ENCODE results near the gene ADAMTSL5.
"Not testable (repeated sequence)": the region's sequence is repeated elsewhere in the genome, so short reads cannot be mapped to it uniquely, and the experiment has no call there.

Gene ADAMTSL5

GRCh38 chr19:1478934-1479707 is 33.7 kb downstream of the ADAMTSL5 start, which contains the start of gene C19orf25:
C19orf25 (minus strand) TSS chr19:1479215; CDS start chr19:1478903, 312 bp downstream.
- DNase-seq (ENCODE audit: low read depth): peak; percentile 55

- not testable (repeated sequence) for DNase-seq (ENCODE audit: low read depth)
These were observed 35.8 kb downstream of the ADAMTSL5 start for GRCh38 chr19:1477056-1477455.

GRCh38 chr19:1475751-1476437 is 36.9 kb downstream of the ADAMTSL5 start:
- DNase-seq (ENCODE audit: low read depth): no peak

GRCh38 chr19:1474765-1475351 is 38.0 kb downstream of the ADAMTSL5 start:
- no peak for DNase-seq (ENCODE audit: low read depth)

GRCh38 chr19:1474011-1474764 is 38.6 kb downstream of the ADAMTSL5 start:
- no peak for DNase-seq (ENCODE audit: low read depth)

GRCh38 chr19:1473085-1473851 is 39.6 kb downstream of the ADAMTSL5 start:
- DNase-seq (ENCODE audit: low read depth): no peak

GRCh38 chr19:1472231-1473084 is 40.4 kb downstream of the ADAMTSL5 start:
- DNase-seq (ENCODE audit: low read depth): no peak

GRCh38 chr19:1471515-1472160 is 41.2 kb downstream of the ADAMTSL5 start:
- no peak for DNase-seq (ENCODE audit: low read depth)

- no peak for DNase-seq (ENCODE audit: low read depth)
These were observed 41.8 kb downstream of the ADAMTSL5 start for GRCh38 chr19:1471010-1471514.

GRCh38 chr19:1470305-1471009 is 42.4 kb downstream of the ADAMTSL5 start:
- no peak for DNase-seq (ENCODE audit: low read depth)

- DNase-seq (ENCODE audit: low read depth): no peak
These were observed 42.8 kb downstream of the ADAMTSL5 start for GRCh38 chr19:1470055-1470304.

GRCh38 chr19:1469255-1470054 is 43.4 kb downstream of the ADAMTSL5 start:
- no peak for DNase-seq (ENCODE audit: low read depth)

- DNase-seq (ENCODE audit: low read depth): no peak
These were observed 44.0 kb downstream of the ADAMTSL5 start for GRCh38 chr19:1468821-1469254.

- no peak for DNase-seq (ENCODE audit: low read depth)
These were observed 44.5 kb downstream of the ADAMTSL5 start for GRCh38 chr19:1468274-1468820.

- no peak for DNase-seq (ENCODE audit: low read depth)
These were observed 45.1 kb downstream of the ADAMTSL5 start for GRCh38 chr19:1467490-1468273.

- no peak for DNase-seq (ENCODE audit: low read depth)
These were observed 45.7 kb downstream of the ADAMTSL5 start for GRCh38 chr19:1467215-1467489.

- DNase-seq (ENCODE audit: low read depth): no peak
These were observed 46.2 kb downstream of the ADAMTSL5 start for GRCh38 chr19:1466461-1467214.
